GM19463 (cell line): Measurements from ENCODE around the gene GPR55.
"Not testable (repeated sequence)": the region's sequence is repeated elsewhere in the genome, so short reads cannot be mapped to it uniquely, and the experiment has no call there.

Experiments used
- ATAC-seq: cut with Tn5 transposase; IDR thresholded peaks from one replicate; pipeline ENCODE4 v1.9.1; 2021; ENCODE audit warnings: mild to moderate bottlenecking, moderate library complexity; ENCODE audit not compliant: unreplicated experiment

GPR55 gene

DNA sequence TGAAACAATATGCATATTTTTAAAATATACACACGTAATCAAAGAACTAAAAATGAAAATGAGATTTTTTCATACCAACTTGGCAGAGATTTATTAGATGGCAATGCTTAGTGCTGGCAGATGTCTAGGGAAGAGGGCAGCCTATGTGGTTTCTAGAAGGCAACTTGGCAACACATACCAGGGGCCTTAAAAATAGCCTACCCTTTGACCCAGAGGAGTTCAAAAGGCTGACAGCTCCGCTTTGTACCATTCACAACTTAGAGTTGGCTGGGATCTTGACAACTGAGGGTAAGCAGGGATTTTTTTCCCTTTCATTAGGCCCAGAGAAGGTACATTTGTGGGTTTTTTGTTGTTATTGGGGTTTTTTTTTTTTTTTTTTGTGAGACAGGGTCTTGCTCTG, 26.4 kb upstream of the GPR55 start:
- no peak for ATAC-seq

GRCh38 chr2:230950874-230951339, 25.9 kb upstream of the GPR55 start:
- no peak for ATAC-seq

GRCh38 chr2:230949966-230950873, 25.2 kb upstream of the GPR55 start:
- ATAC-seq: peak; percentile 59

DNA sequence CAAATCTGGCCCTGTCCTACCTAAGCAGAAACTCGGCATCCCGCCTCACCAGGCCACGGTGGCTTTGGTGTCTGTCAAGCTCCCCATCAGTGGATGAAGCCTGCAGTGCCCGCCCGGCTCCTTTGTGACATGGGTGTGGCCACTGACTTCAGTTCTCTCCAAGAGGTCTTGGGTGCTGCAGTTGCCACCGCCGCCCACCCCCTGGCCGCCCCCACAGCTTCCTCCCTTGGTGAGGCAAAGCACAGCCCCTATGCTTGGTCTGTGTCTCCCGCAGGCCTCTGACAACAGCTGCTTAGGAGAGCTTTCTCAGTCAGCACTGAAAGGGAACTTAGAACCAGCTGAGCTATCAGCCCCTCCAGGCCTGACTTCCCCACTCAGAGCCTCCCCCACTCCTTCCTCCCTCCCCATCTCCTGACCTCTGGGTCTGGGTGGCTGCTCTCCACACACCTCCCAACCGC, 22.9 kb upstream of the GPR55 start:
- peak; percentile 41 for ATAC-seq

DNA sequence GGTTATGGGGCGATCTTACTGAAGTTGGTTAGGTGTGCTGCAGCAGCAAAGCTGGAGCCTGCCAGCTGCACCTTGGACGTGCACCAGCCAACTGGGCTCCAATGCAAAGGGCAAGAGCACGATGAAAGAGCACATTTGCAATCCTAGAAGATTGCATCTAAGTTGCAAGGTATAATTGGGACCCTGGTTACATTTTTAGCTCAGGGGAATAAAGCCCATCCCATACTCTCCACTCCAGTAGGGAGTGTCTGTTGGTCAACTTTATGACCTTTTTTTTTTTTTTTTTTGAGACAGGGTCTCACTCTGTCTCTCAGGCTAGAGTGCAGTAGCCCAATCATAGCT, 22.2 kb upstream of the GPR55 start:
- no peak for ATAC-seq

DNA sequence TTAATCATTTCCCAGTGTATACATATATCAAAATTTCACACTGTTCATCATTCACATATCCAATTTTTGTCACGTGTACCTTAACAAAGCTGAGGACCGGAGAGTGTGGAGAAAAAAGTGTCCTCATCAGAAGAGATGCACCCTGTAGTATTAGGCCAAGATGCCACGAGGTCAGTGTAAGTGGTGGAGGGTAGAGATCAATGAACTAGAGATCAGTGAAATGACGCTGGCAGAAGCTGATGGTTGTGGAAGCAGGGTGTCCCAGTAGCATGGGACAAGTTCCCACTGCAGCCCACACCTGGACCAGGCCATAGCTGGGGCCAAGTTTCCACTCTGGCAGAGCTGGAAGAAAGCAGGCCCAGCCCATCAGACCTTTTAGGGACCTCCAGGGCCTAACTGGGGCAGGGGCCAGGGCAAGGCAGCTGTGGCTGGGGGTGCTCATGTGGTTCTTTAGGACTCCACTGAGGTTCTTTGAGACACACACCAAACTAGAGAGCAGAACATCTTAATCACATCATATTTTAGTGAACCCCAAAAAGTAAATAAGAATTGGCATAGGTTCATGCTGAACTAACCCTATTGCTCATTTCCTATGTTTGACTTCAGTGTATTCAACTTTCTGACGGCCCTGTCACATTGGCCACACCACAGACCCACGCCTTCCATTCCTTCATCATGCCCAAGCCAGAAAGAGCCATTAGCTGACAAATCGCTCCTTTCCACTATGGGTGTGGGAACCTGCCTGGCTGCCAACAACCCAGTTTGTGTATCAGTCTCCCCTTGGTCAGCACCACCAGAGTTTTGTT, 21.6 kb upstream of the GPR55 start:
- ATAC-seq: no peak

DNA sequence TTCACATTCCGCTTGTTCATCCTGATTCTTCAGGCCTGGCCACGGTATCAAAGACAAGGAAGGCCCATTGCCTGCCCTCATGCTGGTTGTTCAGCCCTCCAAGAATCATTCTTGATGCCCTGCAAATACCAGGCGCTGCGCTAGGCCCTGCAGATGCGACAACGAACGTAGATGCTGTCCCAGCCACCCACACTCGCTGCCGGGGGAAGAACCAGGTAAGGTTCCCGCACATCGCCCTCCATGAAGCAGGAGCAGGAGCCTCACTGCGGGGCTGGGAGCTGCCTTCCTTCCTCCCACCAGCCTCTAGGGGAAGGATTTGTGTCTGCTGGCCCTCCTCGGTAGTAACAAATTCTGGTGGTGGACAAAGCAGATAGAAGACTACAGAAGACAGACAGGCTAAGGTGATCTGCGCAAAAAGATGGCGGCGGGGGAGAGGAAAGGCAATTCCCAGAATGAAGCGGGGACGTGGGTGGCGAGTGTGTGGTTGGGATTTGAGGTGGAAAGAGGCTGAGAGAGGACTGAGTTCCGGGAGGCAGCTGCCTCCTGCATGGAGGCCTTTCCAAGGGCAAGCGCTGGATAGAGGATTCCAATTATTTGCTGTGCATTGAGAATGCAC, 19.8 kb upstream of the GPR55 start:
- no peak for ATAC-seq

DNA sequence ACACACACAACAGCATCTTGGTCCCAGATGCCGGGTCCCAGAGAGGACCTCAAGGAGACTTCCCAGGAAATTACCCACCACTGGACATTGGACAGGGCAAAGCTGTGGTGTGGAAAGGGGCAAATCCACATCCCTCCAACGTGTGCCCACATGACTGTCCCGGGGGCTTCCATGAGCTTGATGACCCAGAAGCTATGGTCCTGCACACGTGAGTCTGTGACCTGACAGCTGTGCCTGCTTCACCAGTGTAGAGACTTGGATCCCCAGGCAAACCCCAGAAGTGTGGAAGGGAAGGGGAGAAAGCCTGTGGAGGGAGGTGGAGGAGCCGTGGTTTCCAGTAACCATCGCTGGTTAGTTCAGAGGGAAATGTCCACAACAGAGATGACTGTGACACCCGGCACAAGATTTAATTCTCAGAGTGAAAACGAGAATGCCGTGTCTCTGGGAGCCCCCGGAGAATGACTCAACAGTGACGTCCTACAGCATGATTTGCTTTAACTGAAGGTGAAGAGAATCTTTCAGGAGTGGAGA, 19.1 kb upstream of the GPR55 start:
- ATAC-seq: peak; percentile 46

DNA sequence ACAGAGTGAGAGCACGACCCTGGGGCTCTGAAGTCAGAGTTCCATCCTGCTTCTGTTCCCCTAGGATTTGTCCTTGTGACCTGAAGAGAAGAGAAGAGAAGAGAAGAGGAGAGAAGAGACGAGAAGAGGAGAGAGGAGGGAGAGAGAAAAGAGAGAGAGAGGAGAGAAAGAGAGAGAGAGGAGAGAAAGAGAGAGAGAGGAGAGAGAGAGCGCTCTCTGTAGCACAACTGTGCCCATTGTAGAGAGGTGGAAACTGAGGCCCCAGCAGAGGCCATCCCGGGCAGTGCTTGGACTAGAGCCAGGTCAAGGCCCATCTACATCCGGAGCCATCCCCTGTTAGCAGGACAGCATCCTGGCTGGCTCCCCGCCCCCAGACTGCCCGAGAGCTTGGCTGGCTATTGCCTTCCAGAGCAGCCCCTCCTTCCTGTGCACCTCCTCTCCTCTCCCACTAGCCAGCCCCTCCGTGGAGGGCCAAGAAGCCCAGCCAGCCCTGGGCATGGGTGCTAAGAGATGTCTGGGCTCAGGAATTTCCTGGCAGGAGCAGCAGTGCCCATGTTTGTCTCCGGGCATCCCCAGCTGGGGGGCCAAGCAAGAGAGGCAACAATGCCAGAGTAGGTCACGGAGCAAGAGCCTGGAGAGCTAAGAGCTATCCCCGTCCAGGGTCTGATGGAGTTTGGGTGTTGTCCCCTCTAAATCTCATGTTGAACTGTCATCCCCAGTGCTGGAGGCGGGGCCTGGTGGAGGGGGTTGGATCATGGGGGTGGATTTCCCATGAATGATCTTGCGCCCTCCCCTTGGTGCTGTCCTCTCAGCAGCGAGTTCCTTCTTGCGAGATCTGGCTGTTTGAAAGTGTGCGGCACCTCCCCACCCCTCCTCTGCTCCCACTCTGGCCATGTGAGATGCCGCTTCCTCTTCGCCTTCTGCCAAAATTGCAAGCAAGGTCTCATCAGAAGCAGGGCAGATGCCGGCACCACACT, 18.2 kb upstream of the GPR55 start:
- ATAC-seq: peak; percentile 67

GRCh38 chr2:230942371-230942770, 17.3 kb upstream of the GPR55 start:
- ATAC-seq: no peak

- ATAC-seq: no peak
Measured at GRCh38 chr2:230941202-230942180, 16.4 kb upstream of the GPR55 start.

DNA sequence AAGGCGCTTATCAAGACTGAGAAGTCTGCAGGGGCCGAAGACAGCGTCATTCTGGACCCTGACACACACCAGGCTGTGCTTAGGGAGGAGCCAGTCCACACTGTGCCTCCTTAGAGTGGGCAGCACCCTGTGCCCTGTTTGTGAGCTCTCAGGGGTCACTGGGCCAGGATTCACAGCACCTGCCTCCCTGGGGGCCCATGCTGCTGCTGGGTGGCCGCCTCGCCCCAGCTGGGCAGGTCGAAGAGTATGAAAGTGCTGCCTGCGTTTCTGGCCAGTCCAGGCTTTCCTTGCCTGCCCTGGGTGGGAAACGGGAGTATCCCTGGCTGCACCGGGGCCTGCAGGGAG, 15.4 kb upstream of the GPR55 start:
- ATAC-seq: no peak

DNA sequence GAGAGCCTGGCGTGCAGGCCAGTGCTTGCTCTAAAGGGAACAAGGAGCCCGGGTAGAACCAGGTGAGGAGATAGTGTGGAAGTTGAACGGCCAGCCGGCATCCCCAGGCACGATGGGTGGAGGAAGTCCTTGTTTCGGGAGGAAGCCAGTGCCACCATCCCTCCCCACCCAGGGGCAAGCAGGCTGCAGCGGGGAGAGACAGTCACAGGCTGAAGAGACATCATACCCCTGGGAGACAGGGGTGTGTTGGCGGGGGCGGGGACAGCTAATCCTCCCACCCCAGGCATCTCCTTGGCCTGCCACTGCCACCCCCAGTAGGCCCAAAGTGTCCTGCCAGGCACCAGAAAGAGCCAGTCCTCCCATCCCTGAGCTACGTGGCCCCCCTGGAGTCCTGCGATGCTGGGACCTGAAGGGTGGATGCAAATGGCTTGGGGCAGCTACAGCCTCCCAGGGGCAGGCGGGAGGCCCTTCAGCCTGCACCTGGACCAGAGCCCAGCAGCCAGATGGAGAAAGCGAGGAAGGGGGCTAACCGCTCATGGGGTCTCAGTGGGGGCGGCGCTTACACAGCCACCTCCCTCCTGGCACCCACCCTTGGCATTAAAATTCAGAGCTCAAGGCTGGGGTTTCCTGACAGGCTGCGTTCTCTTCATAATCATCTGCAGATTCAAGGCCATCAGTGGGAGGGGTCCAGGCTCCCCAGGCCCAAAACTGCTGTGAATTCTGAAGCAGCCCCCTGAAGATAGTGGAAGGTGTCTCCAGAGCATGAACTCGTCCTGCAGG, 14.8 kb upstream of the GPR55 start:
- ATAC-seq: no peak

DNA sequence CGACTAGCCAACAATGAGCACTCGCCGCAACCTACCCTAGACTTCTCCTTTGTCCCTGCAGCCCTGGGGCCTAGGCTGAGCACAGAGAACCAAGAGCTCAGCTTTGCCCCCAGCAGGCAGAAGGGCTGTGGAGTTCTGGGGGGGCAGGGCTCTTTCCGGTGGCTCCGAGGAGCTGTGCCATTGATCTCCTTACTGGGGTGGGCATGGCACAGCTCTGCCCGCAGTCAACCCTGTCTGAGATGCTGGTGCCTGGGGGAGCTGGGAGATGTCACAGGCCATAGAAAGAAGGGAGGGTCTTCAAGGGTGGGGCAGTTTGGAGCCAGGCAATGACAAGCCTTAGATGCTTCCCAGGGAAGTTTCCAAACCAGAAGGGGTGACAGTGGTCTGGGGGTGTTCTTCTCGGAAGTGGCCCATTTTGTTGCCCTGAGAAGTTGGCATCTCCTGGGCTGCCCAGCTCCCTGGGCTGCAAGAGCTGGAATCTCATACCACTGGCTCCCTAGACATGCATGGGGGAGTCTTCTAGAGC, 14.1 kb upstream of the GPR55 start:
- no peak for ATAC-seq

DNA sequence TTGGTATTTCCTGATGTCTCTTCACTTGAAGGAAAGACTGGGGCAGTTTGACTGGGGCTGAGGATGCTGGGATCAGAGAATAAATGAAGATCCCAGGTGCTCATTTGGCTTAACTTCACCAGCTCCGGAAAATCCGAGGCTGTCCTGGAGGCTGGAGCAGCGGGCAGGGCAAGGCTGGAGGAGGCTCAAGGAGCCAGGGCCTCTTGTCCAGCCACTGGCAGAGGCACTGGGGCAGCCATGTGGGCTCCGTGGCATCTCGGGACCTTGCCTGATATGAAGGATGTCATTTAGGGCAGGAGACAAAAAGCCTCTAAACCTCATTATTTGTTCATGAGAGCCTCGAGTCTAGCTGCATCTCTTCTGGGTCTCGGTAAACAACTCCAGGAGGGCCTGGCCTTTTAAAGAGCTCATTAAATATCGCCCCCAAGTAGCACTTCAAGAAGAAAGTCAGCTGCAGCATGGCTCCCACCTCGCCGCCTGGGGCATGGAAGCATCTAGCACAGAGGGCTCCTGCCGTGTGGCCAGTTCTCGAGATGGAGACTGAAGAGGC, 13.5 kb upstream of the GPR55 start:
- ATAC-seq: no peak

GRCh38 chr2:230938098-230938497, 13.1 kb upstream of the GPR55 start:
- no peak for ATAC-seq

- no peak for ATAC-seq
Measured at GRCh38 chr2:230937362-230937761, 12.3 kb upstream of the GPR55 start.

GRCh38 chr2:230936243-230936642, 11.2 kb upstream of the GPR55 start:
- not testable (repeated sequence) for ATAC-seq
